DMS 273 treated with DMSO at 0.1 percent for 48 hours (cell line): ENCODE data around the gene LCN10.
A peak's percentile ranks its signal among the peaks of the same experiment; 100 is the strongest.

Source experiments
- DNase-seq: peaks from one replicate; lab custom pipeline; 2025; lab: John Stamatoyannopoulos, UW

Gene LCN10

GRCh38 chr9:136700304-136700703, 42.4 kb downstream of the LCN10 start:
- DNase-seq = no peak

GRCh38 chr9:136698635-136699246, 44.0 kb downstream of the LCN10 start:
- no peak for DNase-seq

- no peak for DNase-seq
Measured at GRCh38 chr9:136697821-136698526, 44.8 kb downstream of the LCN10 start.

GRCh38 chr9:136697146-136697820, 45.5 kb downstream of the LCN10 start:
- DNase-seq = no peak

GRCh38 chr9:136696502-136696901, 46.2 kb downstream of the LCN10 start:
- no peak for DNase-seq

- no peak for DNase-seq
Measured at GRCh38 chr9:136695955-136696354, 46.8 kb downstream of the LCN10 start.

GRCh38 chr9:136695435-136695895, 47.3 kb downstream of the LCN10 start:
- peak; percentile 64 for DNase-seq

GRCh38 chr9:136694872-136695247, 47.9 kb downstream of the LCN10 start:
- DNase-seq = no peak

- no peak for DNase-seq
Measured at GRCh38 chr9:136694163-136694871, 48.4 kb downstream of the LCN10 start.

- DNase-seq = no peak
Measured at GRCh38 chr9:136693490-136694162, 49.1 kb downstream of the LCN10 start.

GRCh38 chr9:136693135-136693489, 49.6 kb downstream of the LCN10 start:
- DNase-seq = no peak

GRCh38 chr9:136692185-136693134, 50.3 kb downstream of the LCN10 start:
- no peak for DNase-seq

- DNase-seq = no peak
Measured at GRCh38 chr9:136691316-136692184, 51.2 kb downstream of the LCN10 start.

GRCh38 chr9:136690806-136691261, 51.9 kb downstream of the LCN10 start:
- DNase-seq = peak; percentile 44

- DNase-seq = no peak
Measured at GRCh38 chr9:136690104-136690805, 52.5 kb downstream of the LCN10 start.

- DNase-seq = no peak
Measured at GRCh38 chr9:136689108-136689460, 53.7 kb downstream of the LCN10 start.

GRCh38 chr9:136688274-136689107, 54.2 kb downstream of the LCN10 start:
- DNase-seq = no peak
